ENCODE data around the gene CRTC1.

GRCh38 chr19:18710186-18710585, 26.7 kb downstream of the CRTC1 start:
- TF ChIP-seq CSDC2 (CRISPR knock-in tag; IDR thresholded peaks at IDR 0.05) (no peak), ZNF8 (CRISPR knock-in tag; IDR thresholded peaks at IDR 0.05) (no peak), OSR1 (CRISPR knock-in tag; IDR thresholded peaks at IDR 0.05) (no peak), PATZ1 (CRISPR knock-in tag; IDR thresholded peaks at IDR 0.05; ENCODE audit: borderline replicate concordance) (no peak), ZFP3 (CRISPR knock-in tag; IDR thresholded peaks at IDR 0.05) (no peak), ARNTL (CRISPR knock-in tag; IDR thresholded peaks at IDR 0.05; ENCODE audit: borderline replicate concordance, low read depth) (no peak), TSHZ2 (CRISPR knock-in tag; IDR thresholded peaks at IDR 0.05) (no peak)

All from SK-N-SH treated with all-trans-retinoic acid at 6 μM for 48 hours (cell line).